WTC11 (cell line): Measurements from ENCODE around the gene LCNL1. TPM values are rescaled to one million over a fixed set of nuclear protein-coding genes. Genes with fewer than 3 reads are reported as not detected.

Source experiments
- ATAC-seq: fragments of 200-7000 bp; cut with Tn5 transposase; 2 replicates; pipeline ENCODE4 v1.10.0; 2021; ENCODE audit warnings: mild to moderate bottlenecking, moderate library complexity
- CTCF ChIA-PET: fragments of 300-600 bp; sonication (Branson Sonifier 250); formaldehyde crosslinking; loops from one replicate; lab custom pipeline; 2021; ENCODE audit warnings: antibody characterized with exemption; lab: Charles Lee
- POLR2A ChIA-PET: fragments of 350-600 bp; sonication (Branson Sonifier 250); formaldehyde crosslinking; loops from one replicate; lab custom pipeline; 2021; ENCODE audit warnings: antibody characterized with exemption; lab: Charles Lee
- DNase-seq: peaks from one replicate; pipeline ENCODE4 v3.0.0; 2021; ENCODE audit warnings: low spot score
- H3K27ac Mint-ChIP-seq: 2 replicates; pipeline ENCODE4 v1.8.0; 2021; ENCODE audit warnings: mixed read lengths
- H3K27me3 Mint-ChIP-seq: 2 replicates; pipeline ENCODE4 v1.8.0; 2021; ENCODE audit warnings: low read depth, mild to moderate bottlenecking, moderate library complexity, mixed read lengths
- H3K36me3 Mint-ChIP-seq: 2 replicates; pipeline ENCODE4 v1.8.0; 2021; ENCODE audit warnings: mixed read lengths
- H3K4me1 Mint-ChIP-seq: 2 replicates; pipeline ENCODE4 v1.8.0; 2022; ENCODE audit warnings: mixed read lengths
- H3K4me3 Mint-ChIP-seq: 2 replicates; pipeline ENCODE4 v1.8.0; 2021; ENCODE audit warnings: mild to moderate bottlenecking, moderate library complexity, mixed read lengths
- H3K9me3 Mint-ChIP-seq: 2 replicates; pipeline ENCODE4 v1.8.0; 2021; ENCODE audit warnings: mixed read lengths
- CDX4 ChIP-seq: fragments of 250-450 bp; sonication (Bioruptor Pico); IDR thresholded peaks from 2 replicates; pipeline ENCODE4 v1.9.0; 2021; ENCODE audit warnings: moderate library complexity, mild to moderate bottlenecking, inconsistent platforms, borderline replicate concordance
- CREB1 ChIP-seq: sonication (generic); formaldehyde crosslinking; IDR thresholded peaks from 2 replicates; pipeline ENCODE4 v1.8.0; 2023; ENCODE audit warnings: mild to moderate bottlenecking, missing genetic modification reagents
- E2F4 ChIP-seq: sonication (generic); formaldehyde crosslinking; IDR thresholded peaks from 2 replicates; pipeline ENCODE4 v1.8.1; 2022; ENCODE audit warnings: low read depth, mild to moderate bottlenecking, moderate library complexity, missing genetic modification reagents, borderline replicate concordance
- GRHL2 ChIP-seq: fragments of 250-450 bp; sonication (Bioruptor Pico); IDR thresholded peaks from 2 replicates; pipeline ENCODE4 v1.8.0; 2022; ENCODE audit warnings: mild to moderate bottlenecking, moderate library complexity; ENCODE audit not compliant: insufficient replicate concordance, severe bottlenecking
- HMGA2 ChIP-seq: fragments of 250-450 bp; sonication (Bioruptor Pico); IDR thresholded peaks from 2 replicates; pipeline ENCODE4 v1.4.0; 2021; ENCODE audit warnings: mild to moderate bottlenecking, moderate library complexity
- KAT7 ChIP-seq: sonication (generic); formaldehyde crosslinking; IDR thresholded peaks from 2 replicates; pipeline ENCODE4 v1.8.1; 2023; ENCODE audit warnings: missing genetic modification reagents, mild to moderate bottlenecking, borderline replicate concordance
- OVOL2 ChIP-seq: fragments of 250-450 bp; sonication (Bioruptor Pico); IDR thresholded peaks from 2 replicates; pipeline ENCODE4 v1.9.0; 2021; ENCODE audit warnings: mild to moderate bottlenecking, borderline replicate concordance
- PRDM15 ChIP-seq: sonication (generic); formaldehyde crosslinking; IDR thresholded peaks from 2 replicates; pipeline ENCODE4 v1.8.0; 2022; ENCODE audit warnings: missing genetic modification reagents
- TP53 ChIP-seq: sonication (generic); formaldehyde crosslinking; IDR thresholded peaks from 2 replicates; pipeline ENCODE4 v1.8.1; 2023; ENCODE audit warnings: mild to moderate bottlenecking, missing genetic modification reagents
- ZNF232 ChIP-seq: sonication (generic); formaldehyde crosslinking; IDR thresholded peaks from 2 replicates; pipeline ENCODE4 v1.8.0; 2022; ENCODE audit warnings: mild to moderate bottlenecking, missing genetic modification reagents
- ZNF416 ChIP-seq: fragments of 250-450 bp; sonication (Bioruptor Pico); IDR thresholded peaks from 2 replicates; pipeline ENCODE4 v1.9.0; 2021; ENCODE audit warnings: mild to moderate bottlenecking, inconsistent platforms
- ZNF423 ChIP-seq: fragments of 250-450 bp; sonication (Bioruptor Pico); IDR thresholded peaks from 2 replicates; pipeline ENCODE4 v2.1.2; 2022; ENCODE audit warnings: mild to moderate bottlenecking, moderate library complexity
- ZNF425 ChIP-seq: fragments of 250-450 bp; sonication (Bioruptor Pico); conservative IDR thresholded peaks from 2 replicates; pipeline ENCODE4 v1.9.0; 2021; ENCODE audit warnings: mild to moderate bottlenecking
- ZNF512 ChIP-seq: sonication (generic); formaldehyde crosslinking; IDR thresholded peaks from 2 replicates; pipeline ENCODE4 v1.8.1; 2022; ENCODE audit warnings: missing genetic modification reagents, borderline replicate concordance
- ZNF532 ChIP-seq: fragments of 250-450 bp; sonication (Bioruptor Pico); IDR thresholded peaks from 2 replicates; pipeline ENCODE4 v1.9.0; 2021; ENCODE audit warnings: mild to moderate bottlenecking, borderline replicate concordance
- total RNA-seq: library from RNA; stranded (reverse); gene quantifications from 3 replicates; pipeline ENCODE4 v1.2.3, GENCODE V29; 2021
- TF ChIP-seq, protein P1 (sequence below): sonication (generic); formaldehyde crosslinking; IDR thresholded peaks from 2 replicates; pipeline ENCODE4 v1.8.0; 2022; ENCODE audit warnings: mild to moderate bottlenecking, missing genetic modification reagents
- TF ChIP-seq, protein P2 (sequence below): fragments of 200-600 bp; IDR thresholded peaks from 2 replicates; pipeline ENCODE4 v1.8.0; 2022; ENCODE audit warnings: antibody characterized with exemption

Gene LCNL1
- total RNA-seq, 1 experiment from 2014 or later = 0.50 TPM

DNA sequence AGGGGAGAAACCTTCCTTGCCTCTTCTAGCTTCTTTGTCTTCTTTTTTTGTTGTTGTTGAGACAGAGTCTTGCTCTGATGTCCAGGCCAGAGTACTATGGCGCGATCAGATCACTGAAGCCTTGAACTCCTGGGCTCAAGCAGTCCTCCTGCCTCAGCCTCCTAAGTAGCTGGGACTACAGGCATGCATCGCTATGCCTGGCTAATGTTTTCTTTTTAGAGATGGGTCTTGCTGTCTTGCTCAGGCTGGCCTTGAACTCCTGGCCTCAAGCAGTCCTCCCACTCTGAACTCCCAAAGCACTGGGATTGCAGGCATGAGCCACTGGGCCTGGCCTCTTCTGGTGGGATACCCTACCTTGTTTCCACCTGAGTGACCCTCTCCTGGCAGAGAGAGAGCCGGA, 6.1 kb downstream of the LCNL1 start (continued):
- TF ChIP-seq ZNF425 (no peak), TP53 (CRISPR knock-in tag) (no peak), OVOL2 (CRISPR knock-in tag) (no peak), ZNF416 (CRISPR knock-in tag) (no peak), CDX4 (no peak), E2F4 (CRISPR knock-in tag) (no peak)
- TF ChIP-seq, protein P1, sequence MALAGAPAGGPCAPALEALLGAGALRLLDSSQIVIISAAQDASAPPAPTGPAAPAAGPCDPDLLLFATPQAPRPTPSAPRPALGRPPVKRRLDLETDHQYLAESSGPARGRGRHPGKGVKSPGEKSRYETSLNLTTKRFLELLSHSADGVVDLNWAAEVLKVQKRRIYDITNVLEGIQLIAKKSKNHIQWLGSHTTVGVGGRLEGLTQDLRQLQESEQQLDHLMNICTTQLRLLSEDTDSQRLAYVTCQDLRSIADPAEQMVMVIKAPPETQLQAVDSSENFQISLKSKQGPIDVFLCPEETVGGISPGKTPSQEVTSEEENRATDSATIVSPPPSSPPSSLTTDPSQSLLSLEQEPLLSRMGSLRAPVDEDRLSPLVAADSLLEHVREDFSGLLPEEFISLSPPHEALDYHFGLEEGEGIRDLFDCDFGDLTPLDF (CRISPR knock-in tag) = no peak

DNA sequence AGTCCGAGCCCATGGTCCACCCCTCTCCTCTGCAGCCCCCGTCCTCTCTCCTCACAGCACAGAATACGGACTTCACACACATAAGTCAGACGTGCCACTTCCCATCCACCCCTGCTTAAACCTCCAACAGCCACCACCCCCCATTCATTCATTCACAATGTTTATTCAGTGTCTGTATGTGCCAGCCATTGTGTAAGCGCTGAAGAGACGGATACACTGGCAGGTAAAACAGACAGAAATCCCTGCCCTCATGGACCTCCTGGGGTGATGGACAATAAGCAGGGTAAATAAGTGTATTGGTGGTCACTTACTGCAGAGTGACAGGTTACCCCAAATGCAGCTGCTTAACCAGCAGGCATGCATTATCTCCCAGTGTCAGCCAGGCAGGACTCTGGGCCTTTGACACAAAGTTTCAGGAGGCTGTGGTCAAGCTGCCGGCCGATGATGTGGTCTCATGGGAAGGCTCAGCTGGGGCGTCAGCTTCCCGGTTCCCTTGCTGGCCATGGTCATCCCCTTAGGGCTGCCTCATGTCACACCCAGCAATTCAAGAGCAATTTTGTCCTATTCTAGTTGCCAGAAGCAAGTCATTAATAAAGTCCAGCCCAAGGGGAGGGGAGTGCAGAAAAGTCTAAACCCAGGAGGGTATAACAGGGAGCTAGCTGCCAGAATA, 7.6 kb downstream of the LCNL1 start:
- ChIA-PET CTCF (interaction anchor here (4.8 kb wide), 1 partner anchor 12 kb away, joined by 34 read pairs; no protein-coding TSS in a partner anchor), POLR2A (interaction anchor here (0.7 kb wide), 1 partner anchor 626 kb away, joined by 4 read pairs; no protein-coding TSS in a partner anchor)
- peak overlapping the region; percentile 41 for H3K4me3 Mint-ChIP-seq
- DNase-seq (no peak), ATAC-seq (no peak)
- H3K27ac Mint-ChIP-seq = no peak overlapping the region
- H3K27me3 Mint-ChIP-seq = peaks cover 44% of the 10 kb centered on the region
- no peaks in the 10 kb centered on the region; the same call in 1 of the 2 replicates for H3K4me1 Mint-ChIP-seq
- no peaks in the 10 kb centered on the region for H3K36me3 Mint-ChIP-seq
- peaks cover 9% of the 10 kb centered on the region for H3K9me3 Mint-ChIP-seq
- no peak for TF ChIP-seq ZNF512 (CRISPR knock-in tag)
- TF ChIP-seq, protein P2, sequence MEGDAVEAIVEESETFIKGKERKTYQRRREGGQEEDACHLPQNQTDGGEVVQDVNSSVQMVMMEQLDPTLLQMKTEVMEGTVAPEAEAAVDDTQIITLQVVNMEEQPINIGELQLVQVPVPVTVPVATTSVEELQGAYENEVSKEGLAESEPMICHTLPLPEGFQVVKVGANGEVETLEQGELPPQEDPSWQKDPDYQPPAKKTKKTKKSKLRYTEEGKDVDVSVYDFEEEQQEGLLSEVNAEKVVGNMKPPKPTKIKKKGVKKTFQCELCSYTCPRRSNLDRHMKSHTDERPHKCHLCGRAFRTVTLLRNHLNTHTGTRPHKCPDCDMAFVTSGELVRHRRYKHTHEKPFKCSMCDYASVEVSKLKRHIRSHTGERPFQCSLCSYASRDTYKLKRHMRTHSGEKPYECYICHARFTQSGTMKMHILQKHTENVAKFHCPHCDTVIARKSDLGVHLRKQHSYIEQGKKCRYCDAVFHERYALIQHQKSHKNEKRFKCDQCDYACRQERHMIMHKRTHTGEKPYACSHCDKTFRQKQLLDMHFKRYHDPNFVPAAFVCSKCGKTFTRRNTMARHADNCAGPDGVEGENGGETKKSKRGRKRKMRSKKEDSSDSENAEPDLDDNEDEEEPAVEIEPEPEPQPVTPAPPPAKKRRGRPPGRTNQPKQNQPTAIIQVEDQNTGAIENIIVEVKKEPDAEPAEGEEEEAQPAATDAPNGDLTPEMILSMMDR = no peak
- no peak for TF ChIP-seq HMGA2 (CRISPR knock-in tag)
- no peak for TF ChIP-seq ZNF232
- no peak for TF ChIP-seq KAT7 (CRISPR knock-in tag)
- TF ChIP-seq CREB1 = no peak
- TF ChIP-seq GRHL2 (CRISPR knock-in tag) = no peak
- TF ChIP-seq ZNF423 (CRISPR knock-in tag) = no peak
- no peak for TF ChIP-seq PRDM15 (CRISPR knock-in tag)
- TF ChIP-seq ZNF532 = no peak
